KG1 (cell line): ENCODE measurements around the gene PLCB3.

Experiments
- DNase-seq: peaks from one replicate; lab custom pipeline; 2025; lab: John Stamatoyannopoulos, UW

PLCB3 gene

GRCh38 chr11:64222651-64223000, 28.7 kb upstream of the PLCB3 start:
- DNase-seq = no peak

- no peak for DNase-seq
Observed at GRCh38 chr11:64223001-64223651, 28.2 kb upstream of the PLCB3 start.

GRCh38 chr11:64224151-64224890, 27.0 kb upstream of the PLCB3 start:
- DNase-seq = no peak

- DNase-seq = peak; percentile 41
Observed at GRCh38 chr11:64224891-64225607, 26.3 kb upstream of the PLCB3 start.

- peak; percentile 89 for DNase-seq
Observed at GRCh38 chr11:64225608-64226506, 25.5 kb upstream of the PLCB3 start, which contains the start of the genes NUDT22 and TRPT1. NUDT22 (plus strand) TSS chr11:64226274; CDS start chr11:64226653, 379 bp downstream. TRPT1 (minus strand) TSS chr11:64226186; CDS start chr11:64225860, 326 bp downstream.

GRCh38 chr11:64226507-64227051, 24.8 kb upstream of the PLCB3 start:
- DNase-seq = peak; percentile 77

- DNase-seq = no peak
Observed at GRCh38 chr11:64227405-64227956, 23.8 kb upstream of the PLCB3 start.

GRCh38 chr11:64229090-64229743, 22.1 kb upstream of the PLCB3 start:
- DNase-seq = no peak

GRCh38 chr11:64229744-64230170, 21.6 kb upstream of the PLCB3 start:
- no peak for DNase-seq

- DNase-seq = peak; percentile 75
Observed at GRCh38 chr11:64230171-64230984, 21.0 kb upstream of the PLCB3 start, which contains the start of gene DNAJC4. DNAJC4 (plus strand) TSS chr11:64230548; CDS start chr11:64230855, 307 bp downstream.

- DNase-seq = no peak
Observed at GRCh38 chr11:64230985-64231365, 20.4 kb upstream of the PLCB3 start.

- no peak for DNase-seq
Observed at GRCh38 chr11:64231546-64231945, 19.8 kb upstream of the PLCB3 start.

- no peak for DNase-seq
Observed at GRCh38 chr11:64232182-64232966, 19.0 kb upstream of the PLCB3 start.

- no peak for DNase-seq
Observed at GRCh38 chr11:64232967-64233315, 18.4 kb upstream of the PLCB3 start.

- DNase-seq = no peak
Observed at GRCh38 chr11:64233913-64234586, 17.3 kb upstream of the PLCB3 start, which contains the start of gene VEGFB. VEGFB (plus strand) TSS chr11:64234584; CDS start chr11:64234834, 250 bp downstream.

- DNase-seq = no peak
Observed at GRCh38 chr11:64234647-64235379, 16.5 kb upstream of the PLCB3 start.

- no peak for DNase-seq
Observed at GRCh38 chr11:64235437-64236161, 15.7 kb upstream of the PLCB3 start.
